ENCODE results near the gene SC5D.

Gene SC5D

DNA sequence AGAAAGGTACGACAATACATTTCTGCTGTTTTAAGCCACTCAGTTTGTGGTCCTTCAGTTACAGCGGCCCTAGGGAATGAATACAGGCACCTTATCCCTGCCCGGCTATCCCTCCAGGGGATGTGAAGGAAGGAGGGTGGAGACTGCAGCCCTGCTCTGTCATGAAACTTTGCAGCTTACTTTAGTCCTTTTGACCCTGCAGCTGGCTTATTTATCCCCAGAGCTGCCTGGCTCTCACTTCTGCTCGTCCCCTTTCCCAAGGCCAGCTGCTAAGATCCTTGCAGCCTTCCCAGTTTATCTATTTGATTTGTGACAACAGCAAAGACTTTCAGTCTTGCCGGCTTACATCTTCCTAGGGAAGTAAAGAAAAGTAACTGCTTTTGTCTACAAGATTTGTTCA, 55.2 kb downstream of the SC5D start:
- no peak overlapping the region for H3K4me3 ChIP-seq
- TF ChIP-seq, protein P1, sequence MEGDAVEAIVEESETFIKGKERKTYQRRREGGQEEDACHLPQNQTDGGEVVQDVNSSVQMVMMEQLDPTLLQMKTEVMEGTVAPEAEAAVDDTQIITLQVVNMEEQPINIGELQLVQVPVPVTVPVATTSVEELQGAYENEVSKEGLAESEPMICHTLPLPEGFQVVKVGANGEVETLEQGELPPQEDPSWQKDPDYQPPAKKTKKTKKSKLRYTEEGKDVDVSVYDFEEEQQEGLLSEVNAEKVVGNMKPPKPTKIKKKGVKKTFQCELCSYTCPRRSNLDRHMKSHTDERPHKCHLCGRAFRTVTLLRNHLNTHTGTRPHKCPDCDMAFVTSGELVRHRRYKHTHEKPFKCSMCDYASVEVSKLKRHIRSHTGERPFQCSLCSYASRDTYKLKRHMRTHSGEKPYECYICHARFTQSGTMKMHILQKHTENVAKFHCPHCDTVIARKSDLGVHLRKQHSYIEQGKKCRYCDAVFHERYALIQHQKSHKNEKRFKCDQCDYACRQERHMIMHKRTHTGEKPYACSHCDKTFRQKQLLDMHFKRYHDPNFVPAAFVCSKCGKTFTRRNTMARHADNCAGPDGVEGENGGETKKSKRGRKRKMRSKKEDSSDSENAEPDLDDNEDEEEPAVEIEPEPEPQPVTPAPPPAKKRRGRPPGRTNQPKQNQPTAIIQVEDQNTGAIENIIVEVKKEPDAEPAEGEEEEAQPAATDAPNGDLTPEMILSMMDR (IDR thresholded peaks at IDR 0.05) = no peak
- no peak overlapping the region for H3K27ac ChIP-seq
- no peak for DNase-seq (ENCODE audit: low spot score)

DNA sequence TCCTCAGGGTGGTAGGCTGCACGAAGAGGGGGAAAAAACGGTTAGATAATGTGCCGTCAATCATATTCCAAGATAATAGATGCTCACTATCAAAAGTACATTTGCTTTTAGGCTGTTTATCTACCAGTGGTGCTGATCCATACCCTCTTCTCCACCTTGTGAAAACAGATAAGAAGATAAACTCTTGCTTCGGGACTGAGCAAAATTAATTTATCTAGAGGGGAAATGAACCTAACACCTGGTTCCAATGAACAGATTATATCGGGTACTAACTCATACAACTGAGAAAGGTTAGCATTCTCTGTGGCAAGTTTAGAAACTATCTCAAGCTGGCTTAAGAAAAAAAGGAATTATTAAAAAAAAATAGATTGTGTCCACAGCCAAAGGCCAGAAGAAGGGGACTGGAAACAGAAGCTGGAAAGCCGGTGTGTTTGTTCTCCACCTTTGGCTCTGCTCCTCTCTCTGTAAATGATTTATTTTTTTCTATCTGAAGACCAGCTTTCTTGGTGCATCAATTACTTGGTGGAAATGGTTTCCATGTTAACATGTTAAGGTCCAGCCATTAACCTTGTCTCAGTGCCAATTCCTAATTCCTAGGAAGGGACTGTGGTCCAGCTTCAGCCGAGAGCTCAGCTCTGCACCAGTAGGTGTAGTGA, 55.8 kb downstream of the SC5D start:
- Histone ChIP-seq H3K4me3 (no peak overlapping the region), H3K27ac (no peak overlapping the region)
- no peak for DNase-seq (ENCODE audit: low spot score)
- TF ChIP-seq, protein P1 (IDR thresholded peaks at IDR 0.05) = no peak

DNA sequence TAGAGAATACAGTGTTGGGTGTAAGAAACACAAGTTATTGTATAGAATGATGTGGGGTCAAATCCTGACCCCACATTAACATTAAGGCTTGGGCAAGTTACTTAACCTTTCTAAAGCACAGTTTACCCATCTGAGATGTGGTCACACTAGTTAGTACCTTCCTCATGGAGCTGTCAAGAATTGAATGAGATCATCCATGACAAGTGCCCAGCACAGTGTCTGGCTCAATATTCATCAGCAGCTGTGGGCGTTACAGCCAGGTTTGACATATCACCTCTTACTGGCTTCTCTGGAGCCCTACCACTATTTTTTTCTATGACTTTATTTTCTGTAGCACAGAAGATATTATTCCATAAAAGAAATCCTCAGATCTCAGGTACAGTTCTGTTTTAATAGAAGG, 57.2 kb downstream of the SC5D start:
- Histone ChIP-seq H3K4me3 (no peak overlapping the region), H3K27ac (no peak overlapping the region)
- no peak for DNase-seq (ENCODE audit: low spot score)
- TF ChIP-seq, protein P1 (IDR thresholded peaks at IDR 0.05) = no peak

DNA sequence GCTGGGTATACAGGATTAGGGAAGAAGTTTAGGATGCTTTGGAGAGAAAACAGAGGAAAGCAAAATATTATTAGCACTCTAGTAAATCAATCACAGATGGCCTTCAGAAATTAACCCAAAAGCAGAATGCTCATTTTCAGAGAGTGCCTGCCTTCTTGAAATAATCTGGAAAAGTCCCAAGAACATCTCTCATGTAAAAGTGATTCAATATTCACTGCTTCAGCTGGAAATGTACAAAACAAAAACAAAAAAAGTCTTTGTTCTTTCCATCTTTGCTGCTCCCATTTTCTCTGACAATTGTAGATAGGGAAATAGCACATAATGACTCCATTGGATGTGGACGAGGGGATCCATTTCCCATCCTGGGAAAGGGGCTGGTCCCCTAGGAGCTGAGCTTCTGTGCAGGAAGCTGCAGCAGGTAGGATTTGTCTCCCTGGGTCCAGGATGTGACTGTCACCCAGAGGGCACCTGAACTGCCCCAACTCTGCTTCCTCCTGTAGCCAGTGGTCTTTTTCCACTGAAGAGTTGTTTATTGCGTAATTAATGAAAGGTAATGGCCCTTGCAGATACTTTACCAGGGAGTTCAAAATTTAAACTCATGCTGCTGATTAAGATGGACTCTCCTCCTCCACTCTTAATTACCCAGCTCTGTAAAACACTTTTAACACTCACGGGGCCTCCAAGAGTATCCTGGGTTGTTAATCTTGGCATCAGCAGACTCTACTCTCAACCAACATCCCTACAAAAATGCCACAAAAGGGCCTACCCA, 57.9 kb downstream of the SC5D start:
- TF ChIP-seq, protein P1 (IDR thresholded peaks at IDR 0.05) = no peak
- no peak overlapping the region for H3K27ac ChIP-seq
- no peak overlapping the region for H3K4me3 ChIP-seq
- DNase-seq (ENCODE audit: low spot score) = no peak

DNA sequence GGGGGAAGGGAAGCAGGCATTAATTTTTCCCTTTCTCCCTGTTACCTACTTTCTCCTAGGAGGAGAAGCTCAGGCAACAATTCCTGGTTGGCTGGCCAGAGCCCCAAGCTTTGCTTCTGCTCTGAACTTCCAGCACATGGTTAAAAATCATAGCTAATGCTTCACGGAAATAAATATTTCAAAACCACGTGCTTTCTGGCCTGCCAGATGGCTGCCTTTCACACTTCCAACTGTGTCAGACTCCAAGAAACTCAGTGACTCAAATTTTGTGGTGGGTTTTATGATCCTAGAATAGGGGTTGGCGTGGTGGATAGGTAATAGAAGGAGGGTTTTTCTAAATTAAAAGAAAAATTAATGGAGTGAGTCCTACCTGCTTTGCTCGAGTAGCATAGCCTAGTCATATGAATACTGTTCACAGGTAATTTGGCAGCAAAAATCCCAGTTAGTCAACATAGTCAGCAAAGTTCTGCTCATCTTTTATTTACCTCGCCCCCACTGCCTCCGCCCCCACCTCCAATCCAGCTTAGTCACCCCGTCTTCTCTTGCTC, 58.6 kb downstream of the SC5D start:
- H3K4me3 ChIP-seq = no peak overlapping the region
- TF ChIP-seq, protein P1 (IDR thresholded peaks at IDR 0.05) = no peak
- H3K27ac ChIP-seq = no peak overlapping the region
- DNase-seq (ENCODE audit: low spot score) = no peak

DNA sequence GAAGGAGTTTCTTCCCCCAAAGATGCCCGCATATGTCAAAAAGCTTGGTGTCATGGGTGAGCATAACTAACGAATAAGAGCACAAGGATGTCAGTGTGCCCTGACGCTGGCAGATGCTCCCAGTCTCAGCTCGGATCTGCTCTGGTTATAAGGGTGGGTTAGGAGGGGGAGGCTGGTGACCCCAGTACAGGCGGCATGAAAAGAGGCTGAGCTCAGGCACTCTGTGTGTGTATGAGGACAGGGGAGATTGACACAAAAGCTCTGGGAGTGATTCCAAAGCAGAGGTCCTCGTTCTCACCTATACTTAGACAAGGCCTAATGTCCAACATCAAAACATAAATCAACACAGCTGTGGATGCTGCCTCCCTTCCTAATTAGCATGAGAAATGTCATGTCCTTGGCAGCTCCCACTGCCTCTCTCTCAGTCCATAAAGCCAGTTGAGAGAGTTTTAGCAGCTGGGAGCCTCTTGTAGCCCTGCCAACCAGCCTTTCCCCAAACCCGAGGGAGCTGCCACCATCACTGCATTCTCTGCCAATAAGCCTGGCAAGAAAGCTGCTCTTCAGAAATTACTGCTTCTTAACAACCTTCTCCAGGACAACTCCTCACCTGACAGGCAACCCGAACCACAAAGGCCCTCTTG, 59.8 kb downstream of the SC5D start:
- H3K4me3 ChIP-seq = no peak overlapping the region
- TF ChIP-seq, protein P1 (IDR thresholded peaks at IDR 0.05) = no peak
- H3K27ac ChIP-seq = no peak overlapping the region
- DNase-seq (ENCODE audit: low spot score) = no peak

Data from coronary artery (tissue), 2 donors.